ENCODE measurements around the gene MYO1G. TPM values are rescaled to one million over a fixed set of nuclear protein-coding genes. Genes with fewer than 3 reads are reported as not detected.

MYO1G gene
- total and polyA plus RNA-seq, 9 of the 15 experiments (the other 6 are each of a cell fraction or from before 2014, with no cell fraction given), result 0.03 to 0.62 (median 0.13) TPM; not detected in 1

GRCh38 chr7:44990109-44991023 is 11.6 kb upstream of the MYO1G start (continued):
- TF ChIP-seq MAFG (tag; conservative IDR thresholded peaks at IDR 0.05), result peak; percentile 61
- no peak for TF ChIP-seq POLR3A (IDR thresholded peaks at IDR 0.05; ENCODE audit: borderline replicate concordance, extremely low read depth, insufficient read depth, insufficient read length)
- no peak for TF ChIP-seq BRD4 (IDR thresholded peaks at IDR 0.05)
- TF ChIP-seq MNT (conservative IDR thresholded peaks at IDR 0.05), result 0 out of 4 replicates have a peak, but pooled peaks of 1 of the 2 experiments have one; percentile 30
- TF ChIP-seq ZNF740 (CRISPR knock-in tag; IDR thresholded peaks at IDR 0.05), result no peak
- no peak for TF ChIP-seq ZNF740 (tag; IDR thresholded peaks at IDR 0.05)
- TF ChIP-seq HMBOX1 (IDR thresholded peaks at IDR 0.05), result 0 out of 2 replicates have a peak, but pooled peaks have one; percentile 38
- TF ChIP-seq NR2C2 (CRISPR knock-in tag; IDR thresholded peaks at IDR 0.05), result no peak
- TF ChIP-seq NR2C2 (tag; IDR thresholded peaks at IDR 0.05), result 0 out of 2 replicates have a peak, but pooled peaks have one; percentile 4
- TF ChIP-seq THAP12 (CRISPR knock-in tag; IDR thresholded peaks at IDR 0.05), result no peak
- TF ChIP-seq SOX6 (IDR thresholded peaks at IDR 0.05), result peak; percentile 86
- no peak for TF ChIP-seq CEBPB (tag; IDR thresholded peaks at IDR 0.05)
- peak; percentile 36; the same call in 1 of the 2 replicates for TF ChIP-seq ZNF395 (CRISPR knock-in tag; IDR thresholded peaks at IDR 0.05)
- TF ChIP-seq ATF3 (IDR thresholded peaks at IDR 0.05), result peak; percentile 15; the same call in 1 of the 2 replicates
- TF ChIP-seq ATF3 (CRISPR knock-in tag; conservative IDR thresholded peaks at IDR 0.05), result no peak
- no peak for TF ChIP-seq POLR2A (conservative IDR thresholded peaks at IDR 0.05)
